ENCODE data around the gene ABHD16A. TPM values are rescaled to one million over a fixed set of nuclear protein-coding genes. Genes with fewer than 3 reads are reported as not detected.

Gene ABHD16A
- total and polyA plus RNA-seq, 3 experiments from 2014 or later = 37.0 to 45.5 (median 41.0) TPM

DNA sequence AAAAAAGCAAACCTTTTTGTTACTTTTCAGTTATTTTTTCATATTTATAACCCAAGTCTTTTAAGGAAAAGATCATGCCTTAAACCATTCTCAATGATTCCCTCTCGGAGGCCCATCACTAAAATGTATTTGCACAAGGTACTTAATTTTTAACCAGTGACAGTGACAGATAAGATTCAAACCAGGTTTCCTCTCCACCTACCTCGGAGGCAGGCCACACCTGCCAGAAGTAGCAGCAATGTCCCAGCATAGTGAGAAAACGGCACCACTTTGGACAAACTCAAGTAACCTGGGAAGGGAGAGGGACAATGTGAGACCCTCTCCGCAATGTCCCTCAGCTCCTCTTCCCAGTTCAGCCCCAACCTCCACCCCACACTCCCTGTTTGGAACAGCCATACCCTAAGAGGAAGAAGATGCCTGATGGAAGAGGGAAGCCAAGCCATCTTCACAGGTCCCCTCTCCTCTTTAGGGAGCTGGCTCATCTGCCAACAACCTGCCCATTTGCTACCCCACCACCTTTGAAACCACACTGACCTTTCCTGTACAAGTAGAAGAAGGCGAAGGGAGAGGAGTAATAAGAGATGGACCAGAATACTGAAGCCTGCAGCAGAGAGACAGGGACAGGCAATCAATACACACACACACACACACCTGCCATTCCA lies 2.3 kb downstream of the ABHD16A start:
- H3K27ac Mint-ChIP-seq = peak overlapping the region; percentile 49 to 99 (median 94)
- CTCF ChIA-PET = no interaction called here
- Histone ChIP-seq H3K36me3 (ENCODE audit: insufficient read depth, low read length) (peaks cover 26% of the 10 kb centered on the region), H3K4me1 (ENCODE audit: insufficient read depth, low read length) (peaks cover 24% of the 10 kb centered on the region), H3K27me3 (ENCODE audit: insufficient read depth, low read length, poor library complexity, severe bottlenecking) (no peaks in the 10 kb centered on the region), H3K9me3 (ENCODE audit: low read length) (no peaks in the 10 kb centered on the region), H3K4me3 (ENCODE audit: low read length) (no peak overlapping the region), H3K27ac (ENCODE audit: low read depth, low read length) (no peak overlapping the region)
- POLR2A ChIA-PET = interaction anchor here (0.6 kb wide), 1 partner anchor 38 kb away, joined by 3 read pairs; no protein-coding TSS in a partner anchor
- no peak for DNase-seq
- no peaks in the 10 kb centered on the region for H3K9me3 Mint-ChIP-seq
- H3K27me3 Mint-ChIP-seq = peaks cover 0 to 3% of the 10 kb centered on the region in 2 donors
- H3K4me3 Mint-ChIP-seq = peak overlapping the region; percentile 55 to 99 (median 92)
- peaks cover 39 to 48% (median 46%) of the 10 kb centered on the region in 3 donors for H3K4me1 Mint-ChIP-seq
- H3K36me3 Mint-ChIP-seq = peaks cover 0 to 54% (median 4%) of the 10 kb centered on the region in 3 donors

- H3K36me3 ChIP-seq (ENCODE audit: insufficient read depth, low read length) = peaks cover 50% of the 10 kb centered on the region
- CTCF ChIA-PET = no interaction called here
Observed at GRCh38 chr6:31697555-31697954, 5.6 kb downstream of the ABHD16A start.

GRCh38 chr6:31693535-31693934 lies 9.6 kb downstream of the ABHD16A start:
- Mint-ChIP-seq H3K27me3 (peaks cover 0 to 2% of the 10 kb centered on the region in 2 donors), H3K4me1 (peaks cover 11 to 13% (median 11%) of the 10 kb centered on the region in 3 donors), H3K4me3 (no peak overlapping the region), H3K9me3 (no peaks in the 10 kb centered on the region), H3K27ac (peak overlapping the region in 3 of 8 donors; percentile 8 to 63 (median 50)), H3K36me3 (peaks cover 0 to 88% (median 7%) of the 10 kb centered on the region in 3 donors)
- Histone ChIP-seq H3K27me3 (ENCODE audit: insufficient read depth, low read length, poor library complexity, severe bottlenecking) (no peaks in the 10 kb centered on the region), H3K27ac (ENCODE audit: low read depth, low read length) (no peak overlapping the region), H3K4me1 (ENCODE audit: insufficient read depth, low read length) (peaks cover 9% of the 10 kb centered on the region), H3K36me3 (ENCODE audit: insufficient read depth, low read length) (peaks cover 65% of the 10 kb centered on the region), H3K4me3 (ENCODE audit: low read length) (no peak overlapping the region), H3K9me3 (ENCODE audit: low read length) (no peaks in the 10 kb centered on the region)
- POLR2A ChIA-PET = no interaction called here
- CTCF ChIA-PET = interaction anchor here (1.7 kb wide), 1 partner anchor 46 kb away, joined by 5 read pairs; the partner anchor contains the start of gene MSH5
- no peak for DNase-seq

More at GRCh38 chr6:31697555-31697954, 5.6 kb downstream of the ABHD16A start:
- H3K9me3 Mint-ChIP-seq = no peaks in the 10 kb centered on the region
- POLR2A ChIA-PET = no interaction called here
- Histone ChIP-seq H3K4me3 (ENCODE audit: low read length) (no peak overlapping the region), H3K27me3 (ENCODE audit: insufficient read depth, low read length, poor library complexity, severe bottlenecking) (no peaks in the 10 kb centered on the region), H3K9me3 (ENCODE audit: low read length) (no peaks in the 10 kb centered on the region), H3K27ac (ENCODE audit: low read depth, low read length) (no peak overlapping the region), H3K4me1 (ENCODE audit: insufficient read depth, low read length) (peaks cover 16% of the 10 kb centered on the region)
- H3K27ac Mint-ChIP-seq = peak overlapping the region in 7 of 8 donors; percentile 42 to 82 (median 66)
- H3K27me3 Mint-ChIP-seq = peaks cover 0 to 2% of the 10 kb centered on the region in 2 donors
- no peak for DNase-seq
- H3K36me3 Mint-ChIP-seq = peaks cover 0 to 75% (median 5%) of the 10 kb centered on the region in 3 donors
- no peak overlapping the region for H3K4me3 Mint-ChIP-seq
- peaks cover 32 to 36% (median 35%) of the 10 kb centered on the region in 3 donors for H3K4me1 Mint-ChIP-seq

- peaks cover 9% of the 10 kb centered on the region for H3K4me1 ChIP-seq (ENCODE audit: insufficient read depth, low read length)
- H3K27ac ChIP-seq (ENCODE audit: low read depth, low read length) = no peak overlapping the region
- peaks cover 7 to 9% (median 8%) of the 10 kb centered on the region in 3 donors for H3K4me1 Mint-ChIP-seq
- H3K4me3 Mint-ChIP-seq = no peak overlapping the region
- H3K27me3 Mint-ChIP-seq = peaks cover 0 to 2% of the 10 kb centered on the region in 2 donors
- H3K27ac Mint-ChIP-seq = peak overlapping the region in 1 of 8 donors; percentile 73
- H3K4me3 ChIP-seq (ENCODE audit: low read length) = no peak overlapping the region
- H3K9me3 Mint-ChIP-seq = no peaks in the 10 kb centered on the region
- peaks cover 0 to 92% (median 4%) of the 10 kb centered on the region in 3 donors for H3K36me3 Mint-ChIP-seq
- H3K36me3 ChIP-seq (ENCODE audit: insufficient read depth, low read length) = peaks cover 70% of the 10 kb centered on the region
- no peaks in the 10 kb centered on the region for H3K9me3 ChIP-seq (ENCODE audit: low read length)
- ChIA-PET CTCF (interaction anchor here (1.7 kb wide), 1 partner anchor 47 kb away, joined by 5 read pairs; the partner anchor contains the start of gene MSH5), POLR2A (no interaction called here)
- no peak for DNase-seq
- H3K27me3 ChIP-seq (ENCODE audit: insufficient read depth, low read length, poor library complexity, severe bottlenecking) = no peaks in the 10 kb centered on the region
Observed at GRCh38 chr6:31692886-31693285, 10.2 kb downstream of the ABHD16A start.

GRCh38 chr6:31692353-31692752 lies 10.8 kb downstream of the ABHD16A start:
- no peaks in the 10 kb centered on the region for H3K9me3 ChIP-seq (ENCODE audit: low read length)
- H3K4me1 ChIP-seq (ENCODE audit: insufficient read depth, low read length) = peaks cover 9% of the 10 kb centered on the region
- Mint-ChIP-seq H3K27me3 (peaks cover 0 to 2% of the 10 kb centered on the region in 2 donors), H3K9me3 (no peaks in the 10 kb centered on the region), H3K36me3 (peaks cover 0 to 92% (median 7%) of the 10 kb centered on the region in 3 donors), H3K27ac (peak overlapping the region in 2 of 8 donors; percentile 7 to 80), H3K4me3 (no peak overlapping the region), H3K4me1 (peaks cover 2 to 4% (median 3%) of the 10 kb centered on the region in 3 donors)
- no peaks in the 10 kb centered on the region for H3K27me3 ChIP-seq (ENCODE audit: insufficient read depth, low read length, poor library complexity, severe bottlenecking)
- no peak for DNase-seq
- H3K27ac ChIP-seq (ENCODE audit: low read depth, low read length) = no peak overlapping the region
- H3K36me3 ChIP-seq (ENCODE audit: insufficient read depth, low read length) = peaks cover 70% of the 10 kb centered on the region
- CTCF ChIA-PET = interaction anchor here (1.7 kb wide), 1 partner anchor 47 kb away, joined by 5 read pairs; the partner anchor contains the start of gene MSH5
- POLR2A ChIA-PET = no interaction called here
- no peak overlapping the region for H3K4me3 ChIP-seq (ENCODE audit: low read length)

GRCh38 chr6:31691564-31692108 lies 11.5 kb downstream of the ABHD16A start:
- no peak for DNase-seq
- Mint-ChIP-seq H3K9me3 (no peaks in the 10 kb centered on the region), H3K27me3 (no peaks in the 10 kb centered on the region), H3K4me3 (no peak overlapping the region), H3K36me3 (peaks cover 0 to 91% (median 7%) of the 10 kb centered on the region in 3 donors), H3K4me1 (no peaks in the 10 kb centered on the region), H3K27ac (peak overlapping the region in 2 of 8 donors; percentile 22 to 35)
- Histone ChIP-seq H3K36me3 (ENCODE audit: insufficient read depth, low read length) (peaks cover 70% of the 10 kb centered on the region), H3K4me1 (ENCODE audit: insufficient read depth, low read length) (peaks cover 9% of the 10 kb centered on the region), H3K9me3 (ENCODE audit: low read length) (no peaks in the 10 kb centered on the region), H3K27ac (ENCODE audit: low read depth, low read length) (peak overlapping the region; percentile 68), H3K27me3 (ENCODE audit: insufficient read depth, low read length, poor library complexity, severe bottlenecking) (no peaks in the 10 kb centered on the region), H3K4me3 (ENCODE audit: low read length) (no peak overlapping the region)
- POLR2A ChIA-PET = no interaction called here
- CTCF ChIA-PET = no interaction called here

DNA sequence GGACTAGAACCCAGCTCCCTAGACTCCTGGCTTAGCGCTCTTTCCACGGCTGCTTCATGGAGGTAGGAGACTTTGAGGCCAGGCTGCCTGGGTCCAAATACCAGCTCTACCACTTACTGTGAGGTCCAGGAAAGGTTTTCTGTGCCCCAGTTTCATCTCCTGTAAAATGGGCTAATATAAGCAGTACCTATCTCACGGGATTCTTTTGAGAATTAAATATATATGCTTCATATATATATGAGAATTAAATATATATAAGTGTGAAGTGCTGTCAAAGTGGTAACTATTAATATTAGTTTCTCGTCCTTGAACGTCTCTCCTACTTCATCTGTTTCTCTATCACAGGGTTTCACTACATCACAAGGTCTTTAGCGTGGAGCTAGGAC lies 12.1 kb downstream of the ABHD16A start:
- Mint-ChIP-seq H3K9me3 (no peaks in the 10 kb centered on the region), H3K4me3 (no peak overlapping the region)
- peaks cover 69% of the 10 kb centered on the region for H3K36me3 ChIP-seq (ENCODE audit: insufficient read depth, low read length)

More for the DNA sequence above, 12.1 kb downstream of the ABHD16A start:
- Histone ChIP-seq H3K9me3 (ENCODE audit: low read length) (no peaks in the 10 kb centered on the region), H3K27ac (ENCODE audit: low read depth, low read length) (peak overlapping the region; percentile 68), H3K4me1 (ENCODE audit: insufficient read depth, low read length) (peaks cover 9% of the 10 kb centered on the region), H3K27me3 (ENCODE audit: insufficient read depth, low read length, poor library complexity, severe bottlenecking) (no peaks in the 10 kb centered on the region), H3K4me3 (ENCODE audit: low read length) (no peak overlapping the region)
- POLR2A ChIA-PET = no interaction called here
- H3K27ac Mint-ChIP-seq = peak overlapping the region in 4 of 8 donors; percentile 35 to 79 (median 58)
- CTCF ChIA-PET = interaction anchor here (1.4 kb wide), 1 partner anchor 38 kb away, joined by 3 read pairs; the partner anchor contains the start of gene DDAH2
- H3K36me3 Mint-ChIP-seq = peaks cover 0 to 91% (median 12%) of the 10 kb centered on the region in 3 donors
- H3K4me1 Mint-ChIP-seq = no peaks in the 10 kb centered on the region
- no peak for DNase-seq
- no peaks in the 10 kb centered on the region for H3K27me3 Mint-ChIP-seq

Data from CD8-positive, alpha-beta memory T cell (primary cell).